ENCODE results near the gene B3GNT3. TPM values are rescaled to one million over a fixed set of nuclear protein-coding genes. Genes with fewer than 3 reads are reported as not detected.
A peak's percentile ranks its signal among the peaks of the same experiment; 100 is the strongest.
"Not testable (repeated sequence)": the region's sequence is repeated elsewhere in the genome, so short reads cannot be mapped to it uniquely, and the experiment has no call there.

B3GNT3 gene
- total RNA-seq, 1 donor = not detected

DNA sequence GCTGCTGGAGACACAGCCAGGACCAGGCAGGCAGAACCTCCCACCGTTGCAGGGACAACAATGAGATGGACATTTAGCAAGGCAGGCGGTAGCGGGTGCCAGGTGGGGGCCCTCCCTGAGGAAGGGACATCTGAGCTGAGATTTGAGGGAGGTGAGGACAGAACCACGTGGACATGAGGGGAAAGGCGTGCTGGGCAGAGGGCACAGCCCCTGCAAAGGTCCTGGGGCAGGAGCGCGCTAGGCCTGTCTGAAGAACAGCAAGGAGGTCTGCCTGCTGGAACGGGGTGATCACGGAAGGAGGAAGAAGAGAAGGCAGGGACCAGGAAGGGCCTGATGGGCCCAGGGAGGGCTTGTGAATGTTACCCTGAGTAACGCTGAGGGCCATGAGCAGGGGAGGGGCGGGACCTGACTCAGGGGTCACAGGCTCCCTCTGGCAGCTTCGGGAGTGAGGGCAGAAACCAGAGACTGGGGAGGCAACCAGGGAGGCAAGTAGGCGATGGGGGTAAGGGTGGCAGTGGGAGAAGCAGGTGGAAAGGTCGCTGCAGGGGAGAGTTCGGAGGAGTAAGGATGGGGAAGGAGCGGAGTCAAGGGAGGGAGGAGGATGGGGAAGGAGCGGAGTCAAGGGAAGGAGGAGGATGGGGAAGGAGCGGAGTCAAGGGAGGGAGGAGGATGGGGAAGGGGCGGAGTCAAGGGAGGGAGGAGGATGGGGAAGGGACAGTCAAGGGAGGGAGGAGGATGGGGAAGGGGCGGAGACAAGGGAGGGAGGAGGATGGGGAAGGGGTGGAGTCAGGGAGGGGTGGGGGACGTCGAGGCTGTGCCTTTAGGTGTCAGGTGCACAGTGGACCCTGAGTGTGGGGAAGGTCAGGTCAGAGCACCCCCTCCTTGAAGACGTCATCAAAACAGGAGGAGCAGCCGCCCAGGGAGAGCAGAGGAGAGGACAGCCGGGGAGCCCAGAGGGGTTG is 15.7 kb upstream of the B3GNT3 start:
- DNase-seq (ENCODE audit: low read depth) = peak; percentile 28
- no peak overlapping the region for H3K4me3 ChIP-seq (ENCODE audit: low read depth, low read length)
- TF ChIP-seq, protein P1, sequence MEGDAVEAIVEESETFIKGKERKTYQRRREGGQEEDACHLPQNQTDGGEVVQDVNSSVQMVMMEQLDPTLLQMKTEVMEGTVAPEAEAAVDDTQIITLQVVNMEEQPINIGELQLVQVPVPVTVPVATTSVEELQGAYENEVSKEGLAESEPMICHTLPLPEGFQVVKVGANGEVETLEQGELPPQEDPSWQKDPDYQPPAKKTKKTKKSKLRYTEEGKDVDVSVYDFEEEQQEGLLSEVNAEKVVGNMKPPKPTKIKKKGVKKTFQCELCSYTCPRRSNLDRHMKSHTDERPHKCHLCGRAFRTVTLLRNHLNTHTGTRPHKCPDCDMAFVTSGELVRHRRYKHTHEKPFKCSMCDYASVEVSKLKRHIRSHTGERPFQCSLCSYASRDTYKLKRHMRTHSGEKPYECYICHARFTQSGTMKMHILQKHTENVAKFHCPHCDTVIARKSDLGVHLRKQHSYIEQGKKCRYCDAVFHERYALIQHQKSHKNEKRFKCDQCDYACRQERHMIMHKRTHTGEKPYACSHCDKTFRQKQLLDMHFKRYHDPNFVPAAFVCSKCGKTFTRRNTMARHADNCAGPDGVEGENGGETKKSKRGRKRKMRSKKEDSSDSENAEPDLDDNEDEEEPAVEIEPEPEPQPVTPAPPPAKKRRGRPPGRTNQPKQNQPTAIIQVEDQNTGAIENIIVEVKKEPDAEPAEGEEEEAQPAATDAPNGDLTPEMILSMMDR (IDR thresholded peaks at IDR 0.05; ENCODE audit: insufficient read depth, low read length) = no peak

DNA sequence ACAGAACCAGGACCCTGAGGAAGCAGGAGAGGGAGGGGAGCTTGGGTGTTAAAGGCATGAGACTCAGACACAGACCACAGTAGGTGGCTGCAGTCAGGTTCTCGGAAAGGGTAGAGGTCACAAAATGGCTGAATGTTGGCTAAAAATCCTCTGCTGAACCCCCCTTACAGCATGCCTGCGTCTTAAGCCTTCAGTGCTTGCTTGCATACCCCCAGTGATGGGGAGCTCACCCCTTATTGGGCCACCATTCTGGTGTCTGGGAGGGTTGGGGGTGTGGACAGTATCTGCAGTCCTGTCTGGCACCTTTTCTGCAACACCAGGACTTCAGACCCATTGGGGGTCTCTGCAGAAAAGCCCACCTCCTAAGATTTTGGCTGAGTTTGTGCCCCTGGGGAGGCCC is 14.2 kb upstream of the B3GNT3 start:
- no peak overlapping the region for H3K4me3 ChIP-seq (ENCODE audit: low read depth, low read length)
- TF ChIP-seq, protein P1 (IDR thresholded peaks at IDR 0.05; ENCODE audit: insufficient read depth, low read length) = no peak
- no peak for DNase-seq (ENCODE audit: low read depth)

DNA sequence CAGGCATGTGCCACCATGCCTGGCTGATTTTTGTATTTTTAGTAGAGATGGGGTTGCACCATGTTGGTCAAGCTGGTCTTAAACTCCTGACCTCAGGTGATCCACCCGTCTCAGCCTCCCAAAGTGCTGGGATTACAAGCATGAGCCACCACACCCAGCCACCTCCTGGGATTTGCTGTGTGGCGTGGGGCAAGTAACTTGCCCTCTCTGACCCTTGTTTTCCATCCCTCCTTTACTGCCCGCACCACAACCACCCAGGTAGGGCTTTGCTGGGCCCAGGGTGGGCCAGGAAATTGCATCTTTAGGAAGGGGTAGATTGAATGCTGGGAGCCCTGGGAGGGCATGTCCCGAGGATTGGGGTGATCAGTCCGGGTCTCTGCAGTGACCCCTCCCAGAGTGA is 11.2 kb upstream of the B3GNT3 start:
- not testable (repeated sequence) for DNase-seq (ENCODE audit: low read depth); H3K4me3 ChIP-seq (ENCODE audit: low read depth, low read length)

- no peak overlapping the region for H3K4me3 ChIP-seq (ENCODE audit: low read depth, low read length)
- DNase-seq (ENCODE audit: low read depth) = peak; percentile 72
- TF ChIP-seq, protein P1 (IDR thresholded peaks at IDR 0.05; ENCODE audit: insufficient read depth, low read length) = peak; percentile 85
Observed at GRCh38 chr19:17784201-17785008, 10.5 kb upstream of the B3GNT3 start.

DNA sequence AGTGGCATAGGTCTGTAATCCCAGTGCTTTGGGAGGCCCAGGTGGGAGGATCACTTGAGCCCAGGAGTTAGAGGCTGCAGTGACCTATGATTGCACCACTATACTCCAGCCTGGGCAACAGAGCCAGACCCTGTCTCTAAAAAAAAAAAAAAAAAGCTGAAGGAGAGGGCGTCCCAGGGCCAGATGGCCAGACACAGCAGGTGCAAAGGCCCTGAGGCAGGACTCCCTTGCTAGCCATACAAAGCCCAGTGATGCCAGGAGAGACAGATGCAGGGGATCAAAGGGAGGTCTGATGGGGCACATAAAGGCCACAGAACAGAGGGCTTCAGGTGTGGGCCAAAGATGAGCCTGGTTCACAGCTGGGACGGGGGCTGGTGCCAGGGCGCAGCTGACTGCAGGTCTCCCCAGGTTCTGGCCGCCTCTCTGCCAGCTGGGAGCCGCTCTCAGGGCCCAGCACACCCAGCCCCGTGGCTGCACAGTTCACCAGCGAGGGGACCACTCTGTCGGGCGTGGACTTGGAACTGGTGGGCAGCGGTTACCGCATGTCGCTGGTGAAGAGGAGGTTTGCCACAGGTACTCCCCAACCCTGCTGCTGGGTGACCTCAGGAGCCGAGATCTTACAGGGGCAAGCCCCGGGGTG is 7.5 kb upstream of the B3GNT3 start:
- no peak for DNase-seq (ENCODE audit: low read depth)
- no peak overlapping the region for H3K4me3 ChIP-seq (ENCODE audit: low read depth, low read length)
- TF ChIP-seq, protein P1 (IDR thresholded peaks at IDR 0.05; ENCODE audit: insufficient read depth, low read length) = no peak

GRCh38 chr19:17788632-17789031 is 6.3 kb upstream of the B3GNT3 start:
- DNase-seq (ENCODE audit: low read depth) = no peak
- TF ChIP-seq, protein P1 (IDR thresholded peaks at IDR 0.05; ENCODE audit: insufficient read depth, low read length) = no peak
- no peak overlapping the region for H3K4me3 ChIP-seq (ENCODE audit: low read depth, low read length)

Measured in fibroblast of the aortic adventitia (primary cell).